GM12801 (cell line): Measurements from ENCODE around the gene CCM2L.

Experiments
- CTCF ChIP-seq: IDR thresholded peaks from one replicate; pipeline ENCODE4 v1.5.1; 2011; ENCODE audit warnings: control low read depth; ENCODE audit not compliant: insufficient read length; ENCODE audit errors: extremely low read depth

Gene CCM2L

GRCh38 chr20:32040142-32040953, 30.1 kb downstream of the CCM2L start:
- TF ChIP-seq CTCF: no peak

- no peak for TF ChIP-seq CTCF
Observed at GRCh38 chr20:32045999-32046398, 35.8 kb downstream of the CCM2L start.

- no peak for TF ChIP-seq CTCF
Observed at GRCh38 chr20:32050324-32050841, 40.1 kb downstream of the CCM2L start.

GRCh38 chr20:32050851-32051556, 40.8 kb downstream of the CCM2L start:
- TF ChIP-seq CTCF: no peak

GRCh38 chr20:32051720-32052089, 41.5 kb downstream of the CCM2L start:
- TF ChIP-seq CTCF: no peak

GRCh38 chr20:32052090-32052777, 42.0 kb downstream of the CCM2L start, which contains the start of gene HCK:
Gene HCK (plus strand): TSS chr20:32052242.
- no peak for TF ChIP-seq CTCF

- TF ChIP-seq CTCF: no peak
Observed at GRCh38 chr20:32052778-32053362, 42.6 kb downstream of the CCM2L start.
